Fibroblast of skin of left biceps (primary cell): ENCODE measurements around the gene SGCD.

Source experiments
- DNase-seq, 2 experiments: peaks; one replicate each; pipeline ENCODE4 v3.0.0-alpha.2; 2013; ENCODE audit warnings: low read depth in 2 of 2

The SGCD gene

GRCh38 chr5:156361436-156362109 is 34.6 kb downstream of the SGCD start:
- peak; percentile 42 to 48 for DNase-seq

DNA sequence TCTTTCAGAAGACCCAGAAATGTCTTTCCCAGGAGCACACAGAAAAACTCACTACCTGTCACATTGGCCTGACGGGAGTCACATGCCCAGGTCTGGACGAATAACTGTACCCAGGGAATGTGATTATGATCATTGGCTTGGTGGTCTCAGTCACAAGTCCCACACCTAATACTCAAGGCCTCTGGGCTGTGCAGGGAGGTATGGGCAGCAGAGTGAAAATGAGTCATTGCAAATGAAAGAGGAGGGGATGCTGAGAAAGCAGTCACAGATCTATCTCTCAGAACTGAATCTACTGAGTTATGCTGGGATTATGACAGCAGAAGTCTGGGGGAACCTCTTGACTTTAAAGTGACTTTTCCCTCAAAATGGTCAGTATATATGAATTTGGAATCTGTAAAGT is 36.9 kb downstream of the SGCD start:
- no peak for DNase-seq

- no peak for DNase-seq
Measured at GRCh38 chr5:156366521-156366920, 39.6 kb downstream of the SGCD start.

DNA sequence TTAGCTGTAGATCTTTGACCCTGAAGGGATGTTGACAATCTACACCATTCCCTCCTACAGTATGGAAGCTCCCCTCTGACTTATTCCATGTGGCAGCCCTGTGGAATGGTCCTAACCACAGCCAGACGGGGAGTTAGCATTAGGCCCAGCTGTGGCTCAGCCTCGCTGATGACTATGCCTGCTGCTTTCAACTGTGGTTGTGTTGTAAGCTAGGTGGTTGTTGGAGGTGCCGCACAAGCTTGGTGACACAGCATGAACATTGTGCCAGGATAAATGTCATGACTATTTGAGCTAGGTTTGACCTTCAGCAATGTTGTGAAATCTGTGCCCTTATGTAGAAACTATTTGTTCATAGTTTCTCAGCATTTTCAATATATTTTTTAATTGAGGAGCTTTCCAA is 40.6 kb downstream of the SGCD start:
- peak; percentile 86 to 89 for DNase-seq

- no peak for DNase-seq
Measured at GRCh38 chr5:156375895-156376495, 49.0 kb downstream of the SGCD start.

GRCh38 chr5:156376751-156377150 is 49.8 kb downstream of the SGCD start:
- DNase-seq = no peak

DNA sequence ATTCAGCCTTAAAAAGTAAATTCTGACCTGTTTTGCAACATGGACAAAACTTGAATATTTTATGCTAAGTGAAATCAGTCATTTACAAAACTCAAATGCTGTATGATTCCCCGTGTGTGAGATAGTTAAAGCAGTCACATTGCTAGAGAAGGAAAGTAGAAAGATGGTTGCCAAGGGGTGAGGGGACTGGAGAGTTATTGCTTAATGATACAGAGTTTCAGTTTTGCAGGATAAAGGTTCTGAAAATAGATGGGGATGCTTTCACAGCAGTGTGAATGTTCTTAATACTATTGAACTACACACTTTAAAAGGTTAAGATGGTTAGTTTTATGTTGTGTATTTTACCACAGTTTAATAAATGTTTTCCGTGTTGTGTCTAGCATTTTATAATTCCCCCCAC is 51.2 kb downstream of the SGCD start:
- DNase-seq = no peak

GRCh38 chr5:156379206-156379605 is 52.2 kb downstream of the SGCD start:
- no peak for DNase-seq

DNA sequence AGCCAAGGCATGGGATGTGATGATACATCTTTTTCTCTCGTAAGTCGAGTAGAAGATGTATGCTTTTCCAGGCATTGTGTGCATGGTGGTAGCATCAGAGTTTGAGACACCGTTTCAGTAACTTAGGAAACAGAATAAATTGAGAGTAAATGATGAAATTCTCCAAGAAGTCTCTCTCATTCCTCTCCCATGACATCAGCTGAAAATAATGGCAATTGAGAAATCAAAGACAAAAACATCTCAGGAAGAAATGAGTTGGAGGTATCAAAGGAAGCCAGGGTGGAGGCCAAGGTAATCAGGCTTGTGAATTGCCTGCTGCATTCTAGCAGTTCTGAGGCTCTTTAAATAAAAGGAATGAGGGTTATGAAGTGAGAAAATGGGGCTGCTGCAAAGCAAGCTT is 53.9 kb downstream of the SGCD start:
- DNase-seq = peak; percentile 69 to 73

DNA sequence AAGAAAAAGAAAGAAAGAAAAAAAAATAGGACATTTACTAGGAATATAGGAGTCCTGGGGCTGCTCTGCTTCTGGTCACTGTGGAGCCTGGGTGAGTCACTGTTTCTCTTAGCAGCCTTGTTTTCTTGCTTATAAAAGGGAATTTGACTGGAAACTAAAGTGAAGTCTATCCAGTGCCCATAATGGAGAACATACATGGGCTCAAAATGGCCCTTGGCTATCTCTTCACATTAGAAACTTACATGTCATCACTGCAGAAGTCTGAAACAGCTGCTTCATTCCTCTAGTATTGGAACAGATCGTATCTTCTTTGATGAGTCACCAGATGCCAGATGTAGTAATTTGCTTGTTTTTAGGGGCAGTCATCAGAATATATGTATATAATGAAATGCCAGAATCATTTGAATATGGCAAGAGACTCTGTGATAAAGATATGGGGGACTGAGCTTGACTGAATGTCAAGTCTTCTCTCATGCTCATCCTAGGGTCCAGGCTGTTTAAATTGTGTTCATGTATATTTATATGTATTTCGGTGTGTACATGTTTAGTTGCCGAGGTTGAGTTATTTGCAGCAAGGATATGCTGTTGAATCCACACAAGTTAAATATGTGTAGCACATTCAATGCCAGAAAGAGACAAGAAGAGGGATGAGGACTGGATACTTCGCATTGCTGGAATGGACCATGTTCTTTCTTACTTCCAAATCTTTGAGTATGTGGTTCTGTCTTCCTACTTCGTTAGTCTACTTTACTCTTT is 56.7 kb downstream of the SGCD start:
- peak; percentile 63 to 67 for DNase-seq

DNA sequence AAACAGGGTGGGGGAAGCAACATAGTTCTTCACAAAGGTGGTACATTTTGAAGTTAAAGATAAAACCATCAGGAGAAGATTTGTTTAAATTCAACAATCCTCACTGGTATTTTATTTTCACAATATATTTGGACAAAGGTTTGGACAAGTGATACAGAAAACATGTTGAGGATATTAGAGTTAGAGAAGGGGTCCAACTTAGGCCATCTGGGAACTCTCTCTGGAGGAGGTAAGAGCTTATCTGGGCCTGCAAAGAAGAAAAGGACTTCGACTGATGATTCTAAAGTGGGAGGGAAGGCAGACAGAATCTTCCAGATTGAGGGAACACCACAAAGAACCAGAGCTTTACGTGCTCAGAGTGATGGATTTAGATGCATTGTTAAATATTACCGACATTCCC is 58.5 kb downstream of the SGCD start:
- DNase-seq = no peak

DNA sequence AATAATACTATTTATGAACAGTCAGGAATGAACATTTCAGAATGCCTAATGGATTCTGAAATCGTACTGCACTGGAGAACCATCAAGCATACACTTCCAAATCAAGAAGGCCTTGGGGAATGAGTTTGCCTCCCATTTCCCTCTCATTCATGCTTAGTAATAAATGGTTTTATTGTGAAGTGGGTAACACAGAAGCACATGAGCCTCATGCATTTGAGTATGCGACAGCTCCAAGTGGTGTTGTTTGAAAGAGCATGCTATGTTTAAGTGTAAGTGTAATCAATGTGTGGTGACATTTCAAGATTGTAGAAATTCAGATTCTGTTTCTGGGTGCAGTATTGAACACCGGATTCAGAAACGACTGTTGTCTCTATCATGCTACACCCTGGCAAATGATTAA is 60.0 kb downstream of the SGCD start:
- no peak for DNase-seq

GRCh38 chr5:156387391-156387790 is 60.4 kb downstream of the SGCD start:
- DNase-seq = no peak

GRCh38 chr5:156388233-156388632 is 61.3 kb downstream of the SGCD start:
- no peak for DNase-seq

DNA sequence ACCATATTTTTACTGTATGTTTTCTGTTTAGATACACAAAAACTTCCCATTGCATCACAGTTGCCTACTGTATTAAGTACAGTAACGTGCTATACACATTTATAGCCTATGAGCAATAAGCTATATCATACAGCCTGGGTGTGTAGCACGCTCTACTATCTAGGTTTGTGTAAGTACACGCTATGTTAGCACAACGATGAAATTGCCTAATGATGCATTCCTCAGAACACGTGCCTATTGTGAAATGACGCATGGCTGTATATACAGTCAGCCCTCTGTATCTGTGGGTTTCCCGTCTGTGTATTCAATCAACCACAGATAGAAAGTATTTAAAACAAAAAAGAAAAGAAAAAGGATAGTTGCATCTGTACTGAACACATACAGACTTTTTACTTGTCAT is 64.2 kb downstream of the SGCD start:
- DNase-seq = peak; percentile 89 to 91

- DNase-seq = no peak
Measured at GRCh38 chr5:156393980-156394379, 67.0 kb downstream of the SGCD start.

DNA sequence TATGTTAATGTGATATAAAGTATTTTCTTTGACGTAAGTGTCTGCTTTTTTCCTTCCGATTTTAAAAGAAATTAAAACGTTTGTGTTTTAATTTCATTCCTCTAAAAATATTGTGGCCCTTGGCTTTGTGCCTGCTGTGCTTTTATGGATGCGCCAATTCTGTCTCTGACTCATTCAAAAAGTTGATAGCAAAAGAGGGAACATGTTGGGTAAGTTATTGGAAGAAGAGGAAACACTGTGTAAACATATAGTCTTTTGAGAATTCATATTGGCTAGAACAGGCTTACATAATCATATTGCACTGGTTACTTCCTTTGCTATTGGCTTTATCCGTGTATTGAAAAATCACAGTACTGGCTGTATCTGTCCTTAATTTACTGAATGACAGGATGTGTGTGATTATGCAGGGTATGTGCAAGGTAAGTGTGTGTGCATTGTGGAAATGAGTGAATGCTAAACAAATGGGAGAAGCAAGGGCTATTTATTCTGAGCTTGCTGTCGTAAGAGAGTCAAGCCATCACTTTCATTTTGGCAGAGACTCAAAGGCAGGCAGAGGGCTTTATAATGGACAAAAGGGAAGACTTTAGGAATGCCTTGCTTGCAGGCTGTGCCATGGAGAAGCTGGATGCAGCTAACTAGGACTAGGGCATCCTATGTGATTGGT is 67.8 kb downstream of the SGCD start:
- DNase-seq = no peak

DNA sequence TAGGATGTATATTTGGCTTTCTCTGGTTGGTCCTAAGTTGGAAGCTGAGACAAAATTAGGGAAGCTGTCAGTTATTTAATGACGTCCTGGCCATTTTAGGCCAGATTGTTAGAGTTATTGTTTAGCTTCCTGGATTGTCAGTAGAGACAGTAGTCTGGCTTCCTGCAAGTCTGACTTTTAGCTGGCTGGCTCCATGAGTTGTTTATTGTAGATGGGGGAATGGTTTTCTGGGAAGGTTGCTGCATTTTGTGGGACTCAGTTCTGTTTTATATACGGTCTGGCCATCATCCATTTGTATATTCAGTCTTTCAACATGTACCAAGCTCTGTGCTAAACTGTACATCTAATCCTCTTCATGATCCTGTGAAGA is 68.3 kb downstream of the SGCD start:
- no peak for DNase-seq

GRCh38 chr5:156396063-156396829 is 69.3 kb downstream of the SGCD start:
- DNase-seq = peak; percentile 79 to 82

DNA sequence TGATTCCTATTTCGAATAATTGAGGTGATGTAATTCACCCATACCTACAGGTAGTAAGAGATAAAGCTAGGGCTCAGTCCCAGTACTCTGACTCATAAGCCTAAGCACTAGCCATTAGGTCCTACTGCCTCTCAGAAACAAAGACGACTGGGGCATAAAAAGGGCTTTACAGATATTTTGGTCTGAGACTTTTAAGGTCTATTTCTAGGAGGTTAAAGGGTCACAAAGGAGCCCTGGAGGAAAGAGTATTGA is 69.8 kb downstream of the SGCD start:
- no peak for DNase-seq

- DNase-seq = no peak
Measured at GRCh38 chr5:156399323-156399722, 72.4 kb downstream of the SGCD start.
